Skeletal muscle cell (primary cell): Measurements from ENCODE around the gene RNASE7.
A peak's percentile ranks its signal among the peaks of the same experiment; 100 is the strongest.

Source experiments
- DNase-seq: peaks from one replicate; pipeline ENCODE4 v3.0.0-alpha.2; 2010; ENCODE audit warnings: low read depth
- H3K4me3 ChIP-seq: 2 replicates; pipeline ENCODE4 v1.5.1; 2011; ENCODE audit warnings: low read depth, mild to moderate bottlenecking, control low read depth, low read length, moderate library complexity

Gene RNASE7

DNA sequence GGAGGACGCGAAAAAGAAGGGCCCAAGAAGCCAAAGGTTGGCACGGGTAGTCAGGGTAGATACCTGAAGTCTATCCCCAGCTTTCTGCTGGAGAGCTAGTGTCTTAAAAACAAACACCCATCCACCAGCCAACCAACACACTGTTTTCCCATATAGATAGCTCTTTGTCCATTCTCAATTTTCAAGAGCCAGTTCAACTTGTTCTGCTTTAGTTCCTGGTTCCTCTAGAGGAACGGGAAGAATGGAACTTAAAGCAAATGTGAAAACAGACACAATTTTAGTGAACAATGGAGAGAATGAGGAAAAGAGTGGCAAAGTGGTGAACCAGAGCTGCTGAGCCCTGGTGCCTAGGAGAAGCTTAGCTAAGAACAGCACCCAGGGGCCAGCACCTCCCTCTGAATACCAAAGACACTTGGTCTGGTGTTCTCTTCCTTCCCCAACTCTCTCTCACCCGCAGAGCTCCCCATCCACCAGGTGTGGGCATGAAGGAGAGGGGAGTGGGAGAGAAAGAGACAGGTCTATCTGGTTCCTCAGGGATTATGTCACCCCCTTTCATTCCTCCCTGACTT, 21.1 kb upstream of the RNASE7 start:
- DNase-seq, result no peak
- no peak overlapping the region for H3K4me3 ChIP-seq

DNA sequence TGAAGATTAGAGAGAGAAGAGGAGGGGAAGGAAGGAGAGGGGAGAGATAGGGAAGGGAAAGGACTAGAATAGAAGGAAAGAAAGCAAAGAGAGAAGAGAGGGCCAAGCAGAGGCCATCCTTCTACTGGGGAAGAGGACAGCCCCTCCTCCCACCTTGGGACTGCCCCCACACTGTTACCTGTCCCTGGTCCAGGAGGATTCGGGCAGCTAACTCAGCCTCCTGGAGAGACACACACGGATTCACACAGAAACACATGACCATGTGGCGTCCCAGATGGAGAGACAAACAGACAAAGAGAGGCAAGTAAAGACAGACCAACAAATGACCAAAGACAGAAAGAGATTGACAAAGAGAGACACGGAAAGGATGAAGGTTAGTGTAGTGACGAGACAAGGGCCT, 19.5 kb upstream of the RNASE7 start:
- H3K4me3 ChIP-seq, result no peak overlapping the region
- DNase-seq, result no peak

DNA sequence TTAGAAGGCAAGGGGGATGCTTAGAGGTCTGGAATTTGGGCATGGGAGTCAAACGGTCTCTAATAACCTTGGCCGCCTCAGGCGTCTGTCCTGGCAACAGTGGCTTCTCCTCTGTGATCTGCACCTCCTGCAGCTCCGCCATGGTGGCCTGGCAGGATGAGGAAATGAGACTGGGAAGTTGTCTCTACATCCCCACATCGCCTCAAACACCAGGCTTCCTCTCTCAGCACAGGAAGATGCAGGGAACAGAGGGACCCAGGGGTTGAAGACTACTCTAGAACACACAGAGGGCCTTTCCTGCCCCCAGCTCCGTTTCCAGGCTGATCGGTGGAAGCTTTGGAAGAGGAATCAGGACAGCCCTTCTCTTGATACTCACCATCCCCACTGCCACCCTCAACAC, 19.0 kb upstream of the RNASE7 start:
- no peak overlapping the region for H3K4me3 ChIP-seq
- no peak for DNase-seq

DNA sequence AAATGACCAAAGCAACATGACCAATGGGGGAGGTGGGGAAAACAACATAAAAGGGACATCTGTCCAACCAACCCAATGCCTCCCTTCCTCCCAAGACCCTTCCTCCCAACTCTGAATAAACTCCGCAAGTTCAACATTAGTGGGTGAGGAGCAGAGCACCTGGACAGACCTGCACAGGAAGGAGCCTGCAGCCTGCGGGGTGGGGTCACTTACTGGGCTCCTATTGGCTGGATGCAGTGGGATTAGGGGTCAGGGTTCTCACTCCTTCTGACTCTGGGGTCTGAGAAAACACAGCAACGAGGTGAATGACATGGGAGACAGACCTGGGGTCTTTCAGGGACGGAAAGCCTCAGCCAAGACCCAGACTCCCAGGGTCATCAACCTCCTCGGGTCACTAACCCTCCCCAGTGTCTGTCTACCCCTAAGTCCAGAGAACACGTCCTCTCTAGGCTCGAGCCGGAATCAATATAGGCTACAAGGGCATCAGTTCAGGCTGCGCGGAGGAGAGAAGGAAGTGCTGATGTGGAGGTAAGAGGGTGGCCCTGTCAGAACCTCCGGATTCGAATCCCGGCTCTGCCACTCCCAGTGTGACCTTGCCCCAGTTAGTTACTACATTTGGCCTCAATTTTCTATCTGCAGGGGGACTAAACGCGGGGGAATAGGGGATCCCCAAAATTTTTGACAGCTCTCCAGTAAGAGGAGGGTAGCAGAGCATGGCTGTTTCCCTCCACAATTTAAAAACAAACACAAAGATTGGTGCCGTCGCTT, 18.2 kb upstream of the RNASE7 start:
- peak overlapping the region; percentile 51 for H3K4me3 ChIP-seq
- DNase-seq, result no peak

DNA sequence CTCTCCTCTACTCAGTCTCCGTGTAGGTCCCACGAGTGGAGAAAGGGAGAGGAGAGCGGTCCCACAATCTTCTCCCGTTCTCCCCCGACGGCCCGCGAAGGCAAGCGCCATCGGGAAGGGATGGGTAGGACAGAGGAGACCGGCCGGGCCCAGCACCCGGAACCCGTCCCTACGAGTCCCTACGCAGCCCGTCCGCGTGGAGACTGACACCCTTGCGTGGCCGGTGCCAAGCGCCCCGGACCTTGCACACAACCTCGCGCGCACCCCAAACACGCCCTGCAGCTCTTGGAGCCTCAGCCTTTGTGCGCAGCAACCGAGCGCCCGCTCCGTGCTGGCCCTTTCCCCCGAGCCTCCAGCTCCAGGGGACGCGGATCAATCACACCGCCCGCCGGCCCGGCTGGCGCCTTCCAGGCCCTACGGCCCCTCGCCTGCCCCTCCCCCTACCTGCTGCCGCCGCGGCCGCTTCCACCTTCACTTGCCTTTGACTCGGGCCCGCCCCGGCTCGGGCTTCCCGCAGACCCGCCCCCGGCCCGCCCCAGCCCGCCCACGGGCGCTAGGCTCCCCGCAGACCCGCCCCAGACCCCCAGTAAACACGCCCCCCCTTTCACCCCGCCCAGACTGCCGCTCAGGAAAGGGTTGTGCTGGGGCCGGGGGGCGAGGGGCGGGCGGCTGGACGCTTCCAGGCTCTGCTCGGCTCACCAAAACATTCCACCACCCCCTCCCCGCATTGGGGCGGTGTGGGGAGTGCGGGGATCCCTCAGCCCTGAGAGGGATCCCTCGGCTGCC, 17.4 kb upstream of the RNASE7 start, which contains the start of gene NDRG2:
TSS of gene NDRG2 (minus strand) at position 477 of the 786 bp plus-strand sequence. CDS start 1,746 bp downstream, outside the sequence.
- no peak for DNase-seq
- peak within 1 kb of the TSS; percentile 51 for H3K4me3 ChIP-seq

DNA sequence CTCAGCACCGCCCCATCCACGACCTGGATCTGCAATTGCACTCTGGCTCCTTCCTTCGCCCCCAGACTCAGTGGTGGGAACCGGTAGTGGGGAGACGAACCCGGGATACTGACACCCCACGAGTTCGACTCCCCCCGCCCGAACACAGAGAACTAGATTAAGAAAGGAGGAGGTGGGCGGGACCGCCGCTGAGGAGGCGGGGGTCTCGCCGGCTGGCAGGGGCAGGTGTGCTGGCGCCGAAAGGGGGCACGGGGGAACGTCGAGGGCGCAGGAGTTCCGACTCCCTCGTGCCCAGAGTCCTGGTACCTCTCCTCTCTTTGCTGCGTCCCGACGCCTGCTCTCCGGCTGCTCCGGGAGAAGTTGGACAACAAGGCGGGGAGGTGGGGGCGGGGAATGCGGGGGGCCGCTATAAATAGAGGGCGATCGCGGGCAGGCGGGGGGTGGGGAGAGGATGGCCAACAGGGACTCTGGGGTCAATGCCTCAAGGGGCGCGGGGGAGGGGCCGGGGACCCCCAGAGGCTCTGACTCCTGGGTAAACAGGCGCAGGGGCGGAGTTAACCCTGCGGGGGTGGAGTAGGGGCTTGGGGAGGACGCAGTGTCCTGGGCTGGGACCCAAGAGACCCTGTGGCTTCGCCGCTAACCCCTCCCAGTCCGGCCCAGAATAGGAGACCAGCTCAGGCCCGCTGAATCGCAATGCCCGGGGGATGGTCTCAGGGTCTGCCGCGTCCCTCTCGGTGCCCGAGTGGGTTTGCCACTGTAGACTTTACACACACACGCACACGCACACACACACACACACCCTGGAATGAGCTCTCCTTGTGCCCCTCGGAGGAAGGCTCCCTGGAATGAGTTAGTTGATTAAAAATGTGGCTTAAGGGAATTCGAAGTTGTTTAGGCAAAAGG, 16.5 kb upstream of the RNASE7 start:
- no peak for DNase-seq
- H3K4me3 ChIP-seq, result peak overlapping the region; percentile 51

DNA sequence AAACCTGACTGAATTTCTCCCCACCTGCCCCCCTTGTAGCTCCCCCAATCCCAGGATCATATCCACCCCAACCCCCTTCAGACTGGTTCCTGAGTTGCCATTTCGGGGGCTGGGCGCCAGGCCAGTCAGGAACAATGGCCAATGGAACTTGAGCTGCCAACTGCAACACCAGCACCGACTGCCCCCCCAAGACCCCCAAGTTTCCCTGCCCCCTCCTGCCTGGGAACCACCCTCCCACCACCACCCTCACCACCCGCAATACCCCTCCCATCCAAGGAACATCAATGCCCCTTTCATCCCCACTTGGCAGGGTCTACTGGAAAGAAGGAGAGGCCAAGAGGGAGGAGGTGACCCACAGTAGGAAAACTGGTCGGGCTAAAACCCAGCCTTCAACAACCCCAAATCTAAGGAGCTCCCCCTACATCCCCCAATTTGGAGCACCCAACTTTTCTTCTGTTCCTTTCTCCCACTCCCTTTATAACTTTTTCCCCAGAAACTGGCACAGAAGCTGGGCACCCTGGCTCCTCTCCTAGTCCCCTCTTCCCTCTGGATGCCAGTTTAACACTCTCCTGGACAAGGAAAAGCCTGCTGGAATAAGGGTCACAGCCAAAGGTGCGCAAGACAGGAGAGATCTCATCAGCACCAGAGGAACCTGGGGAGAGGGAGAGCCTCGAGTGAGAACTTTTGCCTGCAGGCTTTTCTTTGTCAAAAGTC, 15.7 kb upstream of the RNASE7 start:
- no peak overlapping the region for H3K4me3 ChIP-seq
- DNase-seq, result no peak

DNA sequence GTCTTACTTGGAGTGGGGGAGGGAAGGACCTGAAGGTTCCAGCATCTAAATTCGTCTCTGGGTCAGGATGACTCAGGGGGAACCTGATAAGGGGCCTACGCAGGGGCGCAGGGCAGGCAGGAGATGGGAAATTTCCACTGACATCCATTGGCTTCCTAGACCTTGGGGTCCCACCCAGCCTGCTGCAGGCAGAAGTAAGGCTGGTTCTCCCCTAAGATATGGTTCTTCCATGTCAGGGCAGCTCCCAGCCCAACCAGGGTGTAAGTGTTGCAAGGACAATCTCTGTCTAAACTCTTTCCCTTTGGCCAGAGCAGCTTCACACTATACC, 15.2 kb upstream of the RNASE7 start:
- H3K4me3 ChIP-seq, result no peak overlapping the region
- DNase-seq, result no peak

DNA sequence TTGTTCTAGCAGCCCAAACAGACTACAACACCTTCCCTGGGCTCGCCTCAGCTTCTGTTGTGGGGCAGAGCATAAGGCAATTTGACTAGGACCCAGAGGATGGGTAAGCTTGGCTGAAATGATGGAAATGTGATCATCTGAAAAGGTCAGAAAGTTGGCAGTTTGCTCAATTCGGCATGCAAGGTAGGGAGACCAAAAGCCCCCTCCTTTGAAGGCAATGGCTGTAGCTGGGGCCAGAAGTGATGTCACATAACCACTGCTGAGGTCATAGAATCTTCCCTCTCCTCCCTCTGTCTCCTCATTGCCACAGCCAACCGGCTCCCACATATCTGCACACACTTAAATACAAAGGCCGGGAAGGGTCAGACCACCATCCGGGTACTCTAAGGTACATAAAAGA, 12.2 kb upstream of the RNASE7 start, which contains the start of gene TPPP2:
TSS of gene TPPP2 (plus strand) at position 301 of the 400 bp plus-strand sequence. CDS start 365 bp downstream, outside the sequence.
- no peak for DNase-seq
- H3K4me3 ChIP-seq, result no peak within 1 kb of the TSS

DNA sequence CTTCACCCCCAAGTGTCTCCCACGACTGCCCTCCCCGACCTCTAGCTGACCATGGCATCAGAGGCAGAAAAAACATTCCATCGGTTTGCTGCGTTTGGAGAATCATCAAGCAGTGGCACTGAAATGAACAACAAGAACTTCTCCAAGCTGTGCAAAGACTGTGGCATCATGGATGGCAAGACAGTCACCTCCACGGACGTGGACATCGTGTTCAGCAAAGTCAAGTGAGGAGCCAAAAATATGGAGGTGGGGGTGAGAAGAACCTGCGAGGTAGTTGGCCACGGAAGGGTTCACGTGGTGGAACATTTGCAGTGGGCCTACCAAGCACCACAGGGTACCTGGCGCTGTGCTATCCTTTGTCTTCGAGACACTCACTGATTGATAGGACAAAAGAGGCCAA, 11.6 kb upstream of the RNASE7 start:
- no peak overlapping the region for H3K4me3 ChIP-seq
- no peak for DNase-seq

DNA sequence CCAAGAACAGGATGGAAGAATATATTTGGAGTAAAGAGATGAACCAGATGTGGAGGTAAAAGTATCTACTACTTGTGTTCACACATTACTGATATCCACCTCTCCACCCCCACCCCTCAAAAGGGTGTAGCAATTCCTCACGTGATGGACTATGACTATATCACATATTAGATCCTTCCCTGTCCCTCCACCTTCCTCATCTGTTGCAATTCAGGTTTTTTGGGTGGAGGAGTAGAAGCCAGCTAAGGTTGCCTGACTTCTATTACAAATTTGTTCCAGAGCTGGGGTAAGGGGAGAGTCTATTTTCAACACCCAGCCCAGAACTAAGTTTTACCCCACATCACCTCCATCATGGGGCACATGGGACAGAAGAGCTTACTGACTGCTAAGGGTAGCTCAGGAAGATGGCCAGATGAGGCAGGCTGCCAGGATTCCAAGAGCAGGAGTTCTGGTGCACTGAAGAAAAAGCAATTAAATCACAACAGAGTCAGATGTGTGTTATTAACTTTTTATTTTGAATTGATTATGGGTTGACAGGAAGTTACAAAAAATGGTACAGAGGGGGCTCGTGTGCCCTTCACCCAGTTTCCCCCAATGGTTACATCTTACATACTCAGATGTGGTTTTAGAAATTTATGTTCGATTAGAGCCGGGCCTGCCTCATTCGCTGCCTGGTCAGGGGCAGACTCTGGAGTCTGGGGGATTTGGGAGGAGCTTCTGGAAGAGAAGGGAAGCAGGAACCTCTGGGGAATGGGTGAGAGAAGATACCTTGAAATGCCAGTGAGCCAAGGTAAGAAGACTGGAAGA, 9.6 kb upstream of the RNASE7 start:
- no peak for DNase-seq

DNA sequence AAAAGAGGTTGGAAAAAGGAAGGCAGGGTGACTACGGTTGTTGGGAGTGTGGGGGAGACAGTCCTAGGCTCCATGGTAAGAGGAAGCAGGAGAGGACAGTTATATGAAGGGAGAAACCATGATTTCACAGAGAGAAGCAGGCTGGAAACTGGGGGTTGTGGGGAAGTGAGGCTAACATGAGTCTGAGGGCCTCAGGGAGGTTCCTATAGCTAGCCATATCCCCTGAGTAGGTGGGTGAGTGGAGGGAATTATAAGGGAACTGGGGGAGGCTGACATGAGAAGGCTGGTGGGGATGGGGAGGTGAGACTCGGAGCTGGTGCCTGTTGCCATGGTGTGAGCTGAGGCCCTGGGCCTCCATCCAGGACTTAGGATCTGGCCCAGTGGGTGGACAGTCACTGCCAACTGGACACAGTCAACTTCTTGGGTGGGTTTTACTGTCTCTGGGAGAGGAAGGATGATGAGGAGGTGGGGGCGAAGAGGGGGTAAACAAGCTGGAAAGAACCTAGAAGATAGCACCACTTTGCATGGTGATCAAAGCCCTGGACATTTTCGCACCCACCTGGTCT, 8.9 kb upstream of the RNASE7 start:
- no peak for DNase-seq
- no peak overlapping the region for H3K4me3 ChIP-seq

More for the DNA sequence above, 9.6 kb upstream of the RNASE7 start:
- no peak overlapping the region for H3K4me3 ChIP-seq

DNA sequence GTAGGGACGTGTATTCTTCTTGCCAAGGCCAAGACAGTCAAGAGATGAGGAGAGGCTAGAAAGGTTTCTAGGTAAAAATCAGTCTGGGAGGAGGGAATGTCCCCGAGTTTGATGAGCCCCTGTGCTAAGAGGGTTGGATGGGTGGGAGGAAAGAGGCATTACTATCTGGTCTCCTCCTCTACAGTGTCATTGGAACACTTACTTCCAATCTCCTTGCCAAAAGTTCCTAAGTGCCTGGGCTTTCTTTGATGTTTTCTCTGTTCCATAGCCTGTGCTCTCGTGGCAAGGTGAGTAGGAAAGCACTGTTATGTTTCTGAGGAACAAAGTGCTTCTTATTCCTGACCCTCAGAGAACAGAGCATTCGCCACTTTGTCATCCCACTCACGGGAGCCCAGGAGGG, 7.5 kb upstream of the RNASE7 start, which contains the start of gene RNASE13:
TSS of gene RNASE13 (minus strand) at position 101 of the 400 bp plus-strand sequence. CDS start 519 bp downstream, outside the sequence.
- no peak for DNase-seq
- H3K4me3 ChIP-seq, result no peak within 1 kb of the TSS

DNA sequence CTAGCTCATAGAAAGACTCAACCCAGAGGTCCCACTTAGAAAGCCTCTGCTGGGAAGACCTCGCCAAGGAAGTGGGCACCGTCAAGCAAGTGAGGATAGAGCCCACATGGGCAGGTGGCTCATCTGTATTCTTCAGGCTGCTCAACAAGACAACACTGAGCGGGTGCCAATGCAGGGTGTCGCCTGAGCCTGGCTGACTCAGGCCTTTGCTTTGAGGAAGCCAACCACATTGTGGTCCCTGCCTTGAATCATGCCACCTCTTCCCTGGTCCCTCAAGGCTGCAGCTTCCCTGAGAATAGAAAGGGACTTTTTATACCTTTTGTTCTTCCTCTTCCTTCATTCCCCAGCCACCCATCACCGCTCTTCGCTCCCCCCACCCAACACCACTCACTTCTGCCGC, 5.4 kb upstream of the RNASE7 start:
- no peak for DNase-seq
- no peak overlapping the region for H3K4me3 ChIP-seq

DNA sequence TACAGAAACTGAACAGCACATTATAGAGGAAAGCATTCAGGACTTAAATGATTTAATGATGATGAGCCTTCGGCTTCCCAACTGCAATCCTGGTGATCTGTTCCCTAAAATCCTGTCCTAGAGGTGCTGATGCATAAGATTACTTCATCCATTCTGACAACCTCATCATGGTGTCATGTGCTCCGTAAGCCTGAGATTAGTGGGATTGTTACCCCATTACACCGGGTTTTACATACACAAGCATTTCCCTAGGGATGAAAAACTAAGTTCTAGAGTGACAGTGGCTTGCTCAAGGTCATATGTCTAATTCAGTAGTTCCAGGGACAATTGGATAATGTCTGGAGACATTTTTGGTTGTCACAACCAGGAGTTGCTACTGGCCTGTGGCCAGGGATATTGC, 5.0 kb upstream of the RNASE7 start:
- DNase-seq, result no peak
- no peak overlapping the region for H3K4me3 ChIP-seq

DNA sequence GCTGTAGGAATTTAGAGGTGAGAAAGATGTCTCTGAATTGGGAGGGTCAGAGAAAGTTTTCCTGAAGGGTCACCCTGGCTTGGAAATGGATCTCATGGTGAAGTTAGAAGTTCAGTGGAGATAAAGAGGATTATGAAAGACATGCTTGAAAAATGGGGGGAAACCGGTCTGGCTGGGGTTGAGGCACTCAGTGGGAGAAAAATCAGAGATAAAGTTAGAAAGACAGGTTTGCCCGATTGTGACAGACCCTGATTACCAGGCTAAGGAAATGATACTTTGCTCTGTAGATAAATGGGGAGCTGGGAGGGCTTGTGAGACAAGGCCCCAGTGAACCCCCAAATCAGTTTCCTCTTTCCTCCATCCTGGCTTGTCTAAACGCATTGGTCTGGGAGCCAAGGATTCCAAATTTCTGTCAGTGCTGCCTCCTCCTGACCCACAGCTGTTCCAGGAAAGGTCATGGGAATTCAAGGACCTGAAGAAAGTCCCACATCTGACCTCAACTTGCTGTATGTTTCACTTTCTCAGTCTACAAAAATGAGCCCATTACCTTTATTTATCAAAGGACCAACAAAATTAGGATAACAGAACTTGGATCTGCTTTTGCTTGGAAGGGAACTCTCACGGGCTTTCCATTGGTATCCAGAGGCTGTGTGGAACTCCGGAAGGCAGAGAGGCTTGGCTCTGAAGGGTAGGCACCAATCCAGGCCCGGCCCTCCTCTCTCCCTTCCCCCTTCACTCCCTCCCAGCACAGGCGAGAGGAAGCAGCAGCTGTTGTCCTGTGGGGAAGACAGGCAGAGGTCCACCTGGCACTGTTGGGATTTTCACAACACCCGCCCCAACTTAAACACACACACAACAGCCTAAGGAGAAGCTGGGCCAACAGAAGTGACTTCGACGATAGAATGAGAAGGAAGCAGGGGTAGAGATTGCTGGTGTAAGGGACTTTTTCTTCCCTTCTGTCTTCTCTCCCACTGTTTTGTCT, 3.4 kb upstream of the RNASE7 start:
- no peak overlapping the region for H3K4me3 ChIP-seq
- DNase-seq, result peak; percentile 54
